Esophagus muscularis mucosa (tissue), 3 donors: ENCODE results near the gene RSAD1.

Experiments
- CTCF ChIP-seq, 3 experiments: fragments of 200-600 bp in 2 of 3; fragments of 450-650 bp in 1 of 3; sonication (generic) in 2 of 3; IDR thresholded peaks; one replicate each; pipeline ENCODE4 v1.5.1; 2017 to 2019; ENCODE audit warnings: antibody characterized with exemption in 3 of 3, mild to moderate bottlenecking in 2 of 3, moderate library complexity in 1 of 3
- POLR2A ChIP-seq: fragments of 450-650 bp; IDR thresholded peaks from one replicate; pipeline ENCODE4 v1.6.1; 2017; ENCODE audit warnings: antibody characterized with exemption, moderate library complexity, mild to moderate bottlenecking, low read depth

- TF ChIP-seq CTCF (IDR thresholded peaks at IDR 0.05) (no peak), POLR2A (no peak)
Measured at GRCh38 chr17:50440172-50440837, 38.4 kb upstream of the RSAD1 start.
